ENCODE results near the gene TCF4. TPM values are rescaled to one million over a fixed set of nuclear protein-coding genes. Genes with fewer than 3 reads are reported as not detected.

Gene TCF4
- total and polyA plus RNA-seq, 8 donors, result 99.1 to 165 (median 138) TPM

DNA sequence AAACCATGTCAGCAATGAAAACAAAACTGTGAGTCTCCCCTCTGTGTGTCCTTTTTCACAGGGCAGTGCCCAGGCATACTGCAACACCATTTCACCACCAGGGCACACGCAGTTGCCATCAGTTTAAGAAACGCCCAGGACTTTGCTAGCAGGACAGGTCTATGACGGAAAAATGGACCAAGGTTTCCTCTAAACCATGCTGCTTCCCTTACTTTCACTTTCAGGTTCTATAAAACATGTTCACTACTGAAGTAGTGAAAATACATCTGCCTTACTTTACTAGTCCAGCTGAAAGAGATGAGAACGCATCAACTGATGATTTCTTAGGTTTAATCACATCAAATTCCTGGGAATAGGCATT is 110.5 kb downstream of the TCF4 start:
- TF ChIP-seq, protein P1, sequence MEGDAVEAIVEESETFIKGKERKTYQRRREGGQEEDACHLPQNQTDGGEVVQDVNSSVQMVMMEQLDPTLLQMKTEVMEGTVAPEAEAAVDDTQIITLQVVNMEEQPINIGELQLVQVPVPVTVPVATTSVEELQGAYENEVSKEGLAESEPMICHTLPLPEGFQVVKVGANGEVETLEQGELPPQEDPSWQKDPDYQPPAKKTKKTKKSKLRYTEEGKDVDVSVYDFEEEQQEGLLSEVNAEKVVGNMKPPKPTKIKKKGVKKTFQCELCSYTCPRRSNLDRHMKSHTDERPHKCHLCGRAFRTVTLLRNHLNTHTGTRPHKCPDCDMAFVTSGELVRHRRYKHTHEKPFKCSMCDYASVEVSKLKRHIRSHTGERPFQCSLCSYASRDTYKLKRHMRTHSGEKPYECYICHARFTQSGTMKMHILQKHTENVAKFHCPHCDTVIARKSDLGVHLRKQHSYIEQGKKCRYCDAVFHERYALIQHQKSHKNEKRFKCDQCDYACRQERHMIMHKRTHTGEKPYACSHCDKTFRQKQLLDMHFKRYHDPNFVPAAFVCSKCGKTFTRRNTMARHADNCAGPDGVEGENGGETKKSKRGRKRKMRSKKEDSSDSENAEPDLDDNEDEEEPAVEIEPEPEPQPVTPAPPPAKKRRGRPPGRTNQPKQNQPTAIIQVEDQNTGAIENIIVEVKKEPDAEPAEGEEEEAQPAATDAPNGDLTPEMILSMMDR (IDR thresholded peaks at IDR 0.05), result peak in 1 of 2 donors; percentile 35
- intact Hi-C loops (cut with DNase I), result no loop called here
- ATAC-seq (peak; percentile 75), DNase-seq (no peak)
- H3K9me3 ChIP-seq, result no peaks in the 10 kb centered on the region
- H3K36me3 ChIP-seq, result no peaks in the 10 kb centered on the region
- H3K4me1 ChIP-seq, result peaks cover 0 to 13% of the 10 kb centered on the region in 2 donors
- peak overlapping the region; percentile 62 to 76 for H3K27ac ChIP-seq
- no peaks in the 10 kb centered on the region for H3K27me3 ChIP-seq
- H3K4me3 ChIP-seq, result peak overlapping the region; percentile 24 to 30

DNA sequence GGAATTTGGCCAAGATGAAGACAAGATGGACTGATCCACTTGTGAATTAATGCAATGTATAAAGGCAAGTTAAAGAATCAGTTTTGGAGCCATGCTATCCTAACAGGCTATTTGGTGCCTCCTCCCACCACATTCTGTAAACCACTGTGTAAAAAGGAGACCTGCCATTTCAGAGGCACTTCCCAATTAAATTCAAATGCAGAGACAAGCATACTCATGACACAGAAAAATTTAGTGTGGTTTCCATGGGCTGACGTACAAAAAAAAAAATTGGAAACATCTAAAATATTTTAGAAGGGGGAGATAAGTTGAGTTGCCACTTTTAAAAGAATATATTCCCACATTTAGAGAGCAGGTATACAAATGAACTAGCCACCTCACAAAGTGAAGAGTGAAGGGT is 112.1 kb downstream of the TCF4 start:
- Histone ChIP-seq H3K36me3 (no peaks in the 10 kb centered on the region), H3K27ac (no peak overlapping the region), H3K9me3 (no peaks in the 10 kb centered on the region), H3K4me3 (no peak overlapping the region), H3K4me1 (peaks cover 0 to 13% of the 10 kb centered on the region in 2 donors), H3K27me3 (no peaks in the 10 kb centered on the region)
- DNase-seq (no peak), ATAC-seq (no peak)
- intact Hi-C loops (cut with DNase I), result no loop called here
- TF ChIP-seq, protein P1 (IDR thresholded peaks at IDR 0.05), result no peak

DNA sequence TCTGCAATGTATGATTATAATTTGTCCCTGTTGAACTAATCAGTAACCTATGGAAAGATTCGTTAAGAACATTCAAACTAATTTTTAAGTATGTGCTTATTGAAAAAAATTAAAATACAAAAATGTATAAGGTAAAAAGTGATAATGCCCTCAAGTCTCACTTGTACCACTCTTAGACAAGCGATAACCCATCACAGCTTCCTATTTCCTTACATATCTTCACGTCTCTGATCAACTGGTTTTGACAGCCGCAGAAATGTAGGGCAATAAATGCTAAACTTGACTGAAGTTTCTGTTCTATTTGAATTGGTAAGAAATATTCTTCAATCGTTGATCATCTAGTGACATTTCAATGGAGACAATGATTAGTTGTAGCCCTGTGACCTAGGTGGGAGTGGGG is 112.5 kb downstream of the TCF4 start:
- Histone ChIP-seq H3K4me1 (peaks cover 0 to 13% of the 10 kb centered on the region in 2 donors), H3K4me3 (no peak overlapping the region), H3K27ac (no peak overlapping the region), H3K27me3 (no peaks in the 10 kb centered on the region), H3K9me3 (no peaks in the 10 kb centered on the region), H3K36me3 (no peaks in the 10 kb centered on the region)
- DNase-seq, result no peak
- TF ChIP-seq, protein P1 (IDR thresholded peaks at IDR 0.05), result no peak
- no peak for ATAC-seq
- intact Hi-C loops (cut with DNase I), result no loop called here

GRCh38 chr18:55473560-55473959 is 114.4 kb downstream of the TCF4 start:
- intact Hi-C loops (cut with DNase I), result no loop called here
- Histone ChIP-seq H3K4me3 (no peak overlapping the region), H3K4me1 (peaks cover 0 to 13% of the 10 kb centered on the region in 2 donors), H3K9me3 (no peaks in the 10 kb centered on the region), H3K36me3 (no peaks in the 10 kb centered on the region), H3K27me3 (no peaks in the 10 kb centered on the region), H3K27ac (no peak overlapping the region)
- DNase-seq (no peak), ATAC-seq (no peak)
- TF ChIP-seq, protein P1 (IDR thresholded peaks at IDR 0.05), result no peak

GRCh38 chr18:55473058-55473457 is 114.9 kb downstream of the TCF4 start:
- H3K36me3 ChIP-seq, result no peaks in the 10 kb centered on the region
- ATAC-seq (no peak), DNase-seq (no peak)
- TF ChIP-seq, protein P1 (IDR thresholded peaks at IDR 0.05), result no peak
- no peak overlapping the region for H3K4me3 ChIP-seq
- intact Hi-C loops (cut with DNase I), result no loop called here
- H3K27me3 ChIP-seq, result no peaks in the 10 kb centered on the region
- no peaks in the 10 kb centered on the region for H3K9me3 ChIP-seq
- peaks cover 0 to 13% of the 10 kb centered on the region in 2 donors for H3K4me1 ChIP-seq
- H3K27ac ChIP-seq, result no peak overlapping the region

Data from left lung (tissue), 10 donors.